Activated T-helper 1 cell treated with anti-CD3 and anti-CD28 coated beads, Interleukin-2, amount 50 U/mL, for 16 hours (primary cell): ENCODE measurements around the gene CRABP2.

ENCODE experiments used
- DNase-seq, 2 donors: peaks; one replicate each; pipeline ENCODE4 v3.0.0-alpha.2; 2020; ENCODE audit warnings: low read depth in 1 of 2, low spot score in 1 of 2

CRABP2 gene

GRCh38 chr1:156691665-156692440 is 13.5 kb downstream of the CRABP2 start:
- no peak for DNase-seq

DNA sequence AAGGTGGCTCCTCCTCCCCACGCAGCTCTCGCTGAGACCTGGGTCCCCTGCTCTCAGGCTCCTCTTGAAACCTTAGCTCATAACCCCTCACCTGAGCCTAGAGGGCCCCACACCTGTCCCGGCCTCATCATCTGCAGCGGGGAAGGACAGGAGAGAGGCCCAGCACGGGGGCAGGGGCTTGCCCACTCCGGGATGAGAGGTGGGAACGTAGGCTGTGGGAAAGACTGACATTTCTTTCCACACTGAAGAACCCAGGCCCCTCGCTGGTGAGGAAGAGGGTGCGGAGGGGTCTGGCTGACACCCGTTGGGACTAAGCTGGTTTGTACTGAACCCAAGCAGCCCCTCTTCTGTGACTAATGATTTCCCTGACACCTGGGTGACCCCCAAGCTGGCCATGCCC is 14.2 kb downstream of the CRABP2 start:
- no peak for DNase-seq

- DNase-seq, result no peak
Measured at GRCh38 chr1:156690675-156691036, 14.7 kb downstream of the CRABP2 start.

DNA sequence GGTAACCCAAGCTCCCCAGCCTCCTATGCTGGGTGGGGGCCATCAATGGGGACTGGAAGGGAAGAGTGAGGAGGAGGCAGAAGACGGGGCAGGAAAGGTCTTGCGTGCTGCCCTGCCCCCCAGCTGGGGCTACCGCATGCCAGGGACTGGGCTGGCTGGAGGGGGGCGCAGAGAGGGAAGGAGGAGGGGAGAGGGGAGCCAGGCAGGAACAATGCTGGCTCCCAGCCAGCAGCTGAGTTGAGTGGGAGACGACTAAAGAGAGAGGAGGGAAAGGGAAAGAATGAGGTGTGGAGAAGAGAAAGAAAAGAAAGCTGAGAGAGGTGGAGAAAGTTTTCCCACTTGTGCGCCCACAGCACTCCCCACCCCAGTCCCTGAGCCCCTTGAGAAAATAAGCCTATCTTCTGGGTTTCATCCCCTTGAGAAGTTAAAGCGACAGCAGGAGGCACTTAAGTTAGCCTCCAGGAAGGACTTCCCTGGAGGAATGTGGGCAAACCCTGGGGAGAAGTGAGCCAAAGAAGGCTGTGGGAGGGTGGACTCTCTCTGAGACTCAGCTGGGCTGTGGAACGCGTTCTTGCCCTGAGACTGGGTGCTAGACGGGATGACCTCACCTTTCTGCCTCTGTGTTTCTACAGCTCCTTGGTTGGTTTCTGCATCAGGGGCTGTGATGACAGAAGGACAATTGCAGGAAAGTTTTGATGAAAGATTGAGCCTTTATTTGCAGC is 15.3 kb downstream of the CRABP2 start:
- no peak for DNase-seq

GRCh38 chr1:156689035-156689952 is 16.1 kb downstream of the CRABP2 start:
- peak; percentile 57 to 62 for DNase-seq

DNA sequence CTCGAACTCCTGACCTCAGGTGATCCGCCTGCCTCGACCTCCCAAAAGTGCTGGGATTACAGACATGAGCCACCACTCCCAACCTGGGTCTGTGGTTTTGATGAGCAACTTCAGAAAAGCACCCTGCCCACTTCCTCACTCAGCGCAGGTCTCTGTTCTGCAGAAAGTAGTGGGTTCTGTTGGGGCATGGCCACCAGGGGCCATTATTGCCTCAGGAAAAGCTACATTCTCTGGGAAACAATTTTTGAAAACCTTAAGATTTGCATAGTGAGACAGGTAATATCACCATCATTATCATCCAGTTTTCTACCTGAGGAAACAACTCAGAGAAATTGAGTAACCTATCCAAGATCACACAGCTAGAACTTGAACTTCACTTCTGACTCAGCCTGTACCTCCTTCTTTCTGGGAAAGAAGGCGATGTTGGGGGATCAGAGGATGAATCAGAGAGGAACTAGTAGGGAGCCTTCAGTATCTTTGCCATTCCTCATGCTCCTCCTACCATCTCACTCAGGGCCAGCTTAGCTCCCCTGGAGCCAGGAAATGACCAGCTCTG is 21.1 kb downstream of the CRABP2 start:
- no peak for DNase-seq

DNA sequence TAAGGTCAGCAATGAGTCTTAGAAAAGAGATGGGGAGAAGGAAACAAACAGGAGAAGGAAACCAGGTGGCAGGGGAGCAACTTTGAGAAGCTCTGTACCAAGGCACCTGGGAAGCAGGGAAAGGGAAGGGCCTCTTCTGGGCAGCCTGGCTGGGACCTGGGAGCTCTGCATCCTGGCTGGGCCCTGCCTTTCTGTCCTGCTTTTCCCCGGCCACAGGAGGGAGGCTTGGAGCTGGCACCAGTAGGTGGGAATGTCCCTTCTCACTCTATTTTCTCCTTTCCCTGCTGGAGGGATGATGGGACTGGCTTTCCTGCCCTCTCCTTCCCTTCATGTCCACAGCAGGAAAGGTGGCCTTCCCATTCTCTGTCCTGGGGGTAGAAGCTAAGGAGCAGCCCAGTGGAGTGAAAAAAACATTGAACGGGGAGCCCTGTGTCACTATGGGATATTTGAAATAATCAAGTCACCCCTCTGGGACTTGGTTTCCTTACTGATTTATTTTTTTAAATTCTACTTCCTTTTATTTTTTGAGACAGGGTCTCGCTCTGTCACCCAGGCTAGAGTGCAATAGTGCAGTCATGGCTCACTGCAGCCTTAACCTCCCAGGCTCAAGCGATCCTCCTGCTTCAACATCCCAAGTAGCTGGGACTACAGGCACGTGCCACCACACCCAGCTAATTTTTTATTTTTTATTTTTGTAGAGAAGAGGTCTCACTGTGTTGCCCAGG is 23.1 kb downstream of the CRABP2 start:
- no peak for DNase-seq

DNA sequence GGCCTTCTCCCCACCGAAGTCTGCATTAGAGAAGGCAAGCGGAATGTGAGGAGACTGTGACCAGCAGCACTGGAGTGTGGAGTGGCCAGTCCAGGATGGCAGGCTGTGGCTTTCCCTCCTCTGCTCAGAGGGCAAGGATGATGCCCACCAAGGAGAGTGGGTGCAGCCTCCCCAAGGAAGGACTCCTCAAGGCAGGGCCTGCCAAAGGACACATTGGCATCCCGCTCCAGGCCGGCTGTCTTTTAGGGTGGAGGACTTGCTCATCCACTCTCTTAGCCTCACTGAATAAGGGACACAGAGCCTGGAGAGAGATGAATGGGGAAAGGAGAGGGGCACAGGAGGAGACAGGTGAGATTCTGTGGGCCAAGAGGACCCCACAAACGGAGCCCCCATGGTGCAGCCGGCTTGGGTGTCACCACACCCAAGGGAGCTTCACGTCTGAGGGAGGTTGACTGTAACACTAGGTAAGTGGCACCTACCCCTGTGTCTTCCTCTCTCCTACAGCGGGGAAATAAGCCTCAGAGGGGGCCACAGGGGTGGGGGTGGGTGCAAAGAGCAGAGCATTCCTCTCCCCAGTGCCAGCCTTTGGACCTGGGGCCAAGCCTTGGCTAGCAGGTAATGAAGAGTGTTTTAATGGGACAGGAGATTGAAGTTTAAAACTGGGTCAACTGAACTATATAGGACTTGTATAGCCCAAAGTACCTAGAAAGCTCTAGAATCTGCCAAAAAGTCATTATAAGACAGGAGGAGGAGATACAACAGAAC is 24.0 kb downstream of the CRABP2 start:
- DNase-seq, result no peak

GRCh38 chr1:156680056-156680455 is 25.3 kb downstream of the CRABP2 start:
- no peak for DNase-seq

DNA sequence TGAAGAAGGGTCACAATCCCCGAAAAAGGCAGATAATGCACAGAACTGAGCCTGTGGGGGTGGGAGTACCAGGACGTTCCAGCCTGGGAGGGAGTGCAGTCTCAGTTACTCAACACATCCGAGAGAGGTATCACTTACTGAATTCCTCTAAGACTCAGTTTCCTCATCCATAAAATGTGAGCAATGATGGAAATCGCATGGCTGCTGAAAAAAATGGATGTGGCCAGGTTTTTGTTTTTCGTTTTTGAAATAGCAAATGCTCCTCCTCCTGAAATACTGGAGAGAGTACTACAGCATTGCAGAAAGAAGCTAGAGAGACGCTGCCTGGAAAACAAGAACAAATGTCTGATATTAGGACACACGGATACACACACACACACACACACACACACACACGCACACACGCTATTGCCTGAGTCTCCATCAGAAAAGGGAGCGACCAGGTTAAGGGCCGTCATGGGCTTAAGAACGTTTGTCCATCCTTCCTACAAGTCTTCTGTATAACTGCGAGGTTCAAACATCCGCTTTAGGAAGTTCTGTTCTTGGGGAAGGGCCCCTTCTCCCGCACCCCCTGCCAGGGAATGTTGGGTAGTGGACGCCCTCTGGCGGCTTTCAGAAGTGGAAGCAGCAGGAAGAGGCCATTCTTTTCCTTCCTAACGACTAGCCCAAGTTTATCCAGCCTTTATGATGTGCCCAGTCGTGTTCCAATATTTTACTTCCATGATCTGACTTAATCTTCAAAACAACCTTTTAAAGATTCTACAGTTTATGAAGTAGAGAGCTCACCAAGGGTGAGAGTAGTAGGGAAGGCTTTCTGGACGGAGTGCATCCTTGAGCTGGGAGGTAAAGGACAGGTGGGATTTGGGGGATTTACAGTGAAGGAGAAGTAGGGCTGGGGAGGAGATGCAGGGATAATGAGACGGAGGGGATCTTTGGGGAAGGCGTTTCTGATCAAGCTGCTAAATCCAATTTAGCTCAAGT is 27.5 kb downstream of the CRABP2 start:
- no peak for DNase-seq

GRCh38 chr1:156676820-156677615 is 28.4 kb downstream of the CRABP2 start, which contains the start of gene NES:
NES (minus strand) TSS chr1:156677407; CDS start chr1:156677264, 143 bp downstream.
- no peak for DNase-seq

DNA sequence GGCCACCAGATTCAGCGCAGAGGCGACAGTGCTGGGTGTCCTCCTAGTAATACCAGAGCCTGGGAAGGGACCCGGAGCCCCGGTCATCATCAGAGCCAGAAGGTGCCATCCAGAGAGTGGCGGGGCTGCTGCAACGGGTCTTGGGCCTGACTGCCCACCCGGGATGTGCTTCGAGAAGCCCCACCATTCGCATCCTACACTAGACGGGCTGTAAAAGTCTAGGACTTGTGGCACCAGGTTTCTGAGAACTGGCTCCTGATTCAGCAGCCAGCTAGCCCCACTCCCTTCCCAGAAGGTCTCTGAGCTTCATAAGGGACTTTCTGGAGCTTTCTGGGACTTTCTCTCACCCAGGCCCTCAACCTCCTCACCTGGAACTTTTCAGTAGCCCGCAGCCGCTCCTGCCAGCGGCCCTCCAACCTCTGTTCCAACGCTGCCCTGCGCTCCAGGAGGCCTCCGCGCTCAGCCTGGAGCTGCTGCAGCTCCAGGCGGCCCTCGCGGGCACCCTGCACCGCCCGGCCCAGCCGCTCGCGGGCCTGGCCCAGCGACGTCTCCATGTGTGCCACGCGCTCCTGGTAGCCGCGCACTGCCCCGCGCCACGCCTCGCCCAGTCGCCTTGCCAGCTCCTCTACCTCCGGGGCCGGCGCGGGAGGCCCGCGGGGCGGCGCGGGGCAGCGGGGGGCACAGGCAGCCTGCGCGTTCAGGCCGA is 29.1 kb downstream of the CRABP2 start:
- DNase-seq, result no peak

- DNase-seq, result no peak
Measured at GRCh38 chr1:156675210-156676113, 29.9 kb downstream of the CRABP2 start.

- DNase-seq, result no peak
Measured at GRCh38 chr1:156673387-156674121, 31.8 kb downstream of the CRABP2 start.

DNA sequence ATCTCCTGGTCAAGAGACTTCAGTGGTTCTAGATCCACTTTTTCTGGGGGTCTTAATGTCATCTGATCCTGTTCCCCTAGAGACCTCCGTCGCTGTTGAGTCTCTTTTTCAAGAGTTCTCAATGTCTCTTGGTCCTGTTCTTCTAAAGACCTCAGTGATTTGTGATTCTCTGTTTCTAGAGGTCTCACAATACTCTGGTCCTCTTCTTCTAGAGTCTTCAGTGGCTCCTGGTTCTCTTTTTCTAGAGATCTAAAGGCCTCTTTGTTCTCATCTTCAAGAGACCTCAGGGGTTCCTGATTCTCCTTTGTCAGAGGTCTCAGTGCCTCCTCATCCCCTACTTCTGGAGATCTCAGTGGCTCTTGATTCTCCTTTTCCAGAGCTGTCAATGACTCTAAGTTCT is 33.6 kb downstream of the CRABP2 start:
- DNase-seq, result no peak
